GM12878 (cell line): ENCODE measurements around the gene ATN1. TPM values are rescaled to one million over a fixed set of nuclear protein-coding genes. Genes with fewer than 3 reads are reported as not detected.
A peak's percentile ranks its signal among the peaks of the same experiment; 100 is the strongest.

ENCODE experiments used
- ATAC-seq: fragments of 200-7000 bp; cut with Tn5 transposase; 3 replicates; pipeline ENCODE4 v1.9.1; 2020; ENCODE audit warnings: mild to moderate bottlenecking, moderate library complexity
- BruUV-seq: library from RNA; stranded (reverse); fragments of 400-500 nt; replicated peaks from 2 replicates; lab custom pipeline; 2021; lab: Mats Ljungman, UMichigan
- CTCF ChIA-PET: fragments of 300-600 bp; sonication (Branson Sonifier 250); formaldehyde crosslinking; extraction: SDS; loops from one replicate; lab custom pipeline; 2021; ENCODE audit warnings: inconsistent platforms; lab: Yijun Ruan, JAX
- POLR2A ChIA-PET: fragments of 350-600 bp; formaldehyde crosslinking; extraction: SDS; loops from one replicate; lab custom pipeline; 2021; ENCODE audit warnings: inconsistent platforms; lab: Charles Lee
- RAD21 ChIA-PET: fragments of 300-600 bp; sonication (Branson Sonifier 250); formaldehyde crosslinking; loops from one replicate; lab custom pipeline; 2023; ENCODE audit warnings: antibody characterized with exemption; ENCODE audit not compliant: unreplicated experiment; lab: Charles Lee
- SMC1A ChIA-PET: fragments of 300-600 bp; sonication (Branson Sonifier 250); formaldehyde crosslinking; loops from one replicate; lab custom pipeline; 2023; ENCODE audit not compliant: unreplicated experiment, uncharacterized antibody; lab: Charles Lee
- DNase-seq: peaks from one replicate; pipeline ENCODE4 v3.0.0-alpha.2; 2011; ENCODE audit warnings: low read depth, low spot score
- FAIRE-seq: peaks from 3 replicates; lab custom pipeline; 2011; peaks lifted over from hg19 to GRCh38; lab: Jason Lieb, UNC
- H2AFZ ChIP-seq: 2 replicates; pipeline ENCODE4 v1.6.0; 2011; ENCODE audit warnings: low read depth, low read length, control low read depth; ENCODE audit not compliant: control insufficient read depth
- H3K27ac ChIP-seq: 2 replicates; pipeline ENCODE4 v1.5.1; 2011; ENCODE audit warnings: control low read depth; ENCODE audit not compliant: control insufficient read depth, insufficient read depth
- H3K27me3 ChIP-seq, 2 experiments: replicated peaks in 1 of 2; 2 replicates each; pipeline versions ENCODE4 v1.6.0 to v1.6.1; 2011; ENCODE audit warnings: low read length in 1 of 2; ENCODE audit not compliant: control insufficient read depth in 2 of 2, insufficient read depth in 2 of 2
- H3K36me3 ChIP-seq, 2 experiments: 2 replicates each; pipeline ENCODE4 v1.5.1; 2011; ENCODE audit warnings: low read length in 1 of 2; ENCODE audit not compliant: control insufficient read depth in 2 of 2, insufficient read depth in 2 of 2
- H3K4me1 ChIP-seq: 2 replicates; pipeline ENCODE4 v1.6.1; 2011; ENCODE audit warnings: mild to moderate bottlenecking, low read length, moderate library complexity, mixed read lengths; ENCODE audit not compliant: control insufficient read depth, insufficient read depth
- H3K4me2 ChIP-seq: 2 replicates; pipeline ENCODE4 v1.6.0; 2011; ENCODE audit warnings: control low read depth; ENCODE audit not compliant: control insufficient read depth, insufficient read depth
- H3K4me3 ChIP-seq: fragments of 200-600 bp; sonication (generic); 2 replicates; pipeline ENCODE4 v1.5.1; 2016
- H3K79me2 ChIP-seq: 2 replicates; pipeline ENCODE4 v1.6.0; 2011; ENCODE audit warnings: low read length; ENCODE audit not compliant: control insufficient read depth, insufficient read depth
- H3K9ac ChIP-seq: 2 replicates; pipeline ENCODE4 v1.8.0; 2011; ENCODE audit warnings: low read length, control low read depth, mixed read lengths; ENCODE audit not compliant: control insufficient read depth, insufficient read depth
- H3K9me3 ChIP-seq: replicated peaks from 3 replicates; pipeline ENCODE4 v1.5.1; 2011; ENCODE audit warnings: mild to moderate bottlenecking, low read length; ENCODE audit not compliant: control insufficient read depth, insufficient read depth
- H4K20me1 ChIP-seq: 2 replicates; pipeline ENCODE4 v1.6.0; 2011; ENCODE audit not compliant: control insufficient read depth, insufficient read depth
- BHLHE40 ChIP-seq, 2 experiments: fragments of 450-650 bp in 1 of 2; IDR thresholded peaks; 2 replicates each; pipeline ENCODE4 v1.6.1; 2011 to 2017; ENCODE audit warnings: low read depth in 2 of 2, borderline replicate concordance in 1 of 2, improper control_type of control experiment in 1 of 2, low read length in 1 of 2, mild to moderate bottlenecking in 1 of 2
- CHD1 ChIP-seq: IDR thresholded peaks from 2 replicates; pipeline ENCODE4 v1.6.1; 2012; ENCODE audit warnings: low read depth, low read length, improper control_type of control experiment
- MEF2B ChIP-seq: fragments of 450-650 bp; IDR thresholded peaks from 2 replicates; pipeline ENCODE4 v1.6.1; 2018; ENCODE audit warnings: mild to moderate bottlenecking, moderate library complexity; ENCODE audit not compliant: partially characterized antibody, poor library complexity, severe bottlenecking
- NBN ChIP-seq: fragments of 450-650 bp; IDR thresholded peaks from 2 replicates; pipeline ENCODE4 v1.6.1; 2016
- NFXL1 ChIP-seq: fragments of 450-650 bp; IDR thresholded peaks from 2 replicates; pipeline ENCODE4 v1.6.1; 2017; ENCODE audit warnings: antibody characterized with exemption, mild to moderate bottlenecking, borderline replicate concordance
- POLR2A ChIP-seq: IDR thresholded peaks from 2 replicates; pipeline ENCODE4 v1.6.1; 2011; ENCODE audit warnings: low read depth, mild to moderate bottlenecking, low read length
- RELA ChIP-seq: fragments of 450-650 bp; IDR thresholded peaks from 2 replicates; pipeline ENCODE4 v1.8.0; 2014; ENCODE audit warnings: borderline replicate concordance; ENCODE audit not compliant: partially characterized antibody
- SMAD1 ChIP-seq: fragments of 450-650 bp; IDR thresholded peaks from 2 replicates; pipeline ENCODE4 v1.6.1; 2018; ENCODE audit warnings: mild to moderate bottlenecking, low read depth; ENCODE audit not compliant: partially characterized antibody
- TBL1XR1 ChIP-seq: IDR thresholded peaks from 2 replicates; pipeline ENCODE4 v1.6.1; 2012; ENCODE audit warnings: low read depth, low read length, improper control_type of control experiment
- WRNIP1 ChIP-seq: IDR thresholded peaks from 2 replicates; pipeline ENCODE4 v1.6.1; 2011; ENCODE audit warnings: low read depth, low read length, improper control_type of control experiment, borderline replicate concordance
- WGBS: methylation state at CpG from one replicate; pipeline ENCODE4 v1.1.6; 2016; ENCODE audit warnings: low lambda C conversion rate; ENCODE audit not compliant: insufficient replicate concordance, insufficient coverage; ENCODE audit errors: missing lambda C conversion rate; 5-methylcytosine and 5-hydroxymethylcytosine counted together
- in situ Hi-C: fragments of 300-500 bp; cut with MboI; formaldehyde crosslinking; loops from 9 replicates; pipeline ENCODE4 v1.14.3; 2018; ENCODE audit warnings: mixed read lengths
- intact Hi-C: fragments of 100-400 bp; cut with micrococcal nuclease; formaldehyde crosslinking; loops from one replicate; pipeline ENCODE4 v1.14.2; 2022; ENCODE audit not compliant: unreplicated experiment
- polyA plus RNA-seq, 11 experiments: library from polyadenylated mRNA; depleted of rRNA in 4 of 11; unstranded in 6 of 11; stranded (reverse) in 5 of 11; fragments of >200 nt; fragmentation: Nextera tagmentation in 4 of 11; fragmentation: Illumina TruSeq in 1 of 11; extraction: Ambion mirVana in 4 of 11; extraction: Trizol in 1 of 11; gene quantifications; 1 replicate in 1 of 11; 2 replicates in 10 of 11; pipeline versions ENCODE4 v1.2.1 to v1.2.3, GENCODE V29; 2011 to 2016; ENCODE audit warnings: inconsistent platforms in 2 of 11, missing spikeins in 2 of 11, low read depth in 1 of 11
- total RNA-seq, 4 experiments: library from RNA; depleted of rRNA in 3 of 4; stranded (reverse); fragments of >200 nt in 3 of 4; fragmentation: Illumina TruSeq in 1 of 4; extraction: Trizol in 1 of 4; gene quantifications; 2 replicates each; pipeline versions ENCODE4 v1.2.1 to v1.2.3, GENCODE V29; 2013 to 2021
- TF ChIP-seq, protein P1 (sequence below): fragments of 450-650 bp; IDR thresholded peaks from 2 replicates; pipeline ENCODE4 v1.6.1; 2017; ENCODE audit warnings: borderline replicate concordance
- TF ChIP-seq, protein P2 (sequence below): IDR thresholded peaks from 2 replicates; pipeline ENCODE4 v1.6.1; 2012; ENCODE audit warnings: low read depth, low read length, improper control_type of control experiment
- TF ChIP-seq, protein P3 (sequence below): fragments of 450-650 bp; IDR thresholded peaks from 2 replicates; pipeline ENCODE4 v1.6.1; 2018; ENCODE audit warnings: borderline replicate concordance, mild to moderate bottlenecking; ENCODE audit not compliant: partially characterized antibody

ATN1 gene
- total and polyA plus RNA-seq, 10 of the 15 experiments (the other 5 are each of a cell fraction or from before 2014, with no cell fraction given), result 0.08 to 44.5 (median 5.0) TPM

DNA sequence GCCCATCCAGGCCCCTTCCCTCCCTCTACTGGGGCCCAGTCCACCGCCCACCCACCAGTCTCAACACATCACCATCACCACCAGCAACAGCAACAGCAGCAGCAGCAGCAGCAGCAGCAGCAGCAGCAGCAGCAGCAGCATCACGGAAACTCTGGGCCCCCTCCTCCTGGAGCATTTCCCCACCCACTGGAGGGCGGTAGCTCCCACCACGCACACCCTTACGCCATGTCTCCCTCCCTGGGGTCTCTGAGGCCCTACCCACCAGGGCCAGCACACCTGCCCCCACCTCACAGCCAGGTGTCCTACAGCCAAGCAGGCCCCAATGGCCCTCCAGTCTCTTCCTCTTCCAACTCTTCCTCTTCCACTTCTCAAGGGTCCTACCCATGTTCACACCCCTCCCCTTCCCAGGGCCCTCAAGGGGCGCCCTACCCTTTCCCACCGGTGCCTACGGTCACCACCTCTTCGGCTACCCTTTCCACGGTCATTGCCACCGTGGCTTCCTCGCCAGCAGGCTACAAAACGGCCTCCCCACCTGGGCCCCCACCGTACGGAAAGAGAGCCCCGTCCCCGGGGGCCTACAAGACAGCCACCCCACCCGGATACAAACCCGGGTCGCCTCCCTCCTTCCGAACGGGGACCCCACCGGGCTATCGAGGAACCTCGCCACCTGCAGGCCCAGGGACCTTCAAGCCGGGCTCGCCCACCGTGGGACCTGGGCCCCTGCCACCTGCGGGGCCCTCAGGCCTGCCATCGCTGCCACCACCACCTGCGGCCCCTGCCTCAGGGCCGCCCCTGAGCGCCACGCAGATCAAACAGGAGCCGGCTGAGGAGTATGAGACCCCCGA is 9.1 kb downstream of the ATN1 start (continued):
- TF ChIP-seq MEF2B, result peak; percentile 22
- TF ChIP-seq POLR2A, result peak; percentile 75
- TF ChIP-seq, protein P1, sequence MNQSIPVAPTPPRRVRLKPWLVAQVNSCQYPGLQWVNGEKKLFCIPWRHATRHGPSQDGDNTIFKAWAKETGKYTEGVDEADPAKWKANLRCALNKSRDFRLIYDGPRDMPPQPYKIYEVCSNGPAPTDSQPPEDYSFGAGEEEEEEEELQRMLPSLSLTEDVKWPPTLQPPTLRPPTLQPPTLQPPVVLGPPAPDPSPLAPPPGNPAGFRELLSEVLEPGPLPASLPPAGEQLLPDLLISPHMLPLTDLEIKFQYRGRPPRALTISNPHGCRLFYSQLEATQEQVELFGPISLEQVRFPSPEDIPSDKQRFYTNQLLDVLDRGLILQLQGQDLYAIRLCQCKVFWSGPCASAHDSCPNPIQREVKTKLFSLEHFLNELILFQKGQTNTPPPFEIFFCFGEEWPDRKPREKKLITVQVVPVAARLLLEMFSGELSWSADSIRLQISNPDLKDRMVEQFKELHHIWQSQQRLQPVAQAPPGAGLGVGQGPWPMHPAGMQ, result no peak
- TF ChIP-seq NFXL1, result no peak
- TF ChIP-seq WRNIP1, result no peak

DNA sequence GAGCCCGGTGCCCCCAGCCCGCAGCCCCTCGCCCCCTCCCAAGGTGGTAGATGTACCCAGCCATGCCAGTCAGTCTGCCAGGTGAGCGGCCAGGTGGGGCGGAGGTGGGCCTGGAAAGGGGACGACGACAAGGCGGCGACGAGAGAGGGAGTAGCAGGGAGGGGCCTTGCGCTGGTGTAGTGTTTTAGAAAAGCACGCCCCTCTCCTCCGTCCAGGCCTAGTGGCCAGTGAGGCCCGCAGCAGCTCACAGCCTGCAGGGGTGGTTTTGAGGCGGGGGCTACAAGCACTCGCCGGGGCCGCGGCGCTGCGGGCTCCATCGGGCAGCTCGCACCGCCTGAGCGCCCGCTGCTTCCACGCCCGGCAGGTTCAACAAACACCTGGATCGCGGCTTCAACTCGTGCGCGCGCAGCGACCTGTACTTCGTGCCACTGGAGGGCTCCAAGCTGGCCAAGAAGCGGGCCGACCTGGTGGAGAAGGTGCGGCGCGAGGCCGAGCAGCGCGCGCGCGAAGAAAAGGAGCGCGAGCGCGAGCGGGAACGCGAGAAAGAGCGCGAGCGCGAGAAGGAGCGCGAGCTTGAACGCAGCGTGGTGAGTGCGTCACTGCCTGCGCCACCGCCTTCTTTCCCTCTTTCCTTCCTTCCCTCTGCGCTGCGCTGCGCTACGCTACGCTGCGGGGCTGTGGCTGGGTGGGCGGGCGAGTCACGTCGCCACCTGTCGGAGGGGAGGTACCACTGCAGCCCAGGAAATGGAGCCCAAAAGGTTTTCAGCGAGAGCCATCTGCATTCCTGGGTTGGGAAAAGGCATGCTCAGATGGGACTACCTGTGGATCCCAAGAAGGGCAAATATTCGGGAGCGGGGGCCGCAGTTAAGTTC is 10.0 kb downstream of the ATN1 start:
- Histone ChIP-seq H3K79me2 (peaks cover 24% of the 10 kb centered on the region), H3K9ac (peak overlapping the region; percentile 96), H2AFZ (peak overlapping the region; percentile 56), H4K20me1 (no peaks in the 10 kb centered on the region), H3K9me3 (no peaks in the 10 kb centered on the region), H3K36me3 (peaks cover 5 to 6% of the 10 kb centered on the region in 2 experiments; a peak in 3 of 4 replicates), H3K27ac (peak overlapping the region; percentile 92), H3K4me3 (peak overlapping the region; percentile 86), H3K4me1 (peaks cover 11% of the 10 kb centered on the region; the same call in 1 of the 2 replicates), H3K27me3 (no peaks in the 10 kb centered on the region), H3K4me2 (peak overlapping the region; percentile 95)
- intact Hi-C loops (loop anchor here (2.0 kb wide), 1 partner anchor 13 kb away; no protein-coding TSS in a partner anchor), in situ Hi-C loops (no loop called here)
- ChIA-PET RAD21 (interaction anchor here (0.8 to 1.7 kb wide), 9 partner anchors 12 to 68 kb away, joined by 3 to 8 read pairs (median 3); partner anchors contain the start of gene SPSB2), CTCF (interaction anchor here (0.7 to 8.6 kb wide), 23 partner anchors 9 to 248 kb away, joined by 3 to 111 read pairs (median 4); partner anchors contain the start of genes C1RL, CDCA3, LPCAT3 and LRRC23), SMC1A (interaction anchor here (0.9 to 1.6 kb wide), 6 partner anchors 9 to 70 kb away, joined by 3 to 12 read pairs (median 4); partner anchors contain the start of gene TPI1), POLR2A (interaction anchor here (0.9 to 17.8 kb wide), 15 partner anchors 9 to 86 kb away, joined by 3 to 524 read pairs (median 6); partner anchors contain the start of genes ATN1, CDCA3, EMG1 and LPCAT3)
- ATAC-seq, result peak; percentile 96
- BruUV-seq, result TSS peak; percentile 92
- WGBS, result under 1% methylated on average over 61 of the region's 80 CpGs
- peak; percentile 99 for FAIRE-seq
- peak; percentile 90 for DNase-seq
- TF ChIP-seq NBN (peak; percentile 96), CHD1 (no peak), RELA (peak; percentile 19), BHLHE40 (IDR thresholded peaks at IDR 0.05; ENCODE audit: borderline replicate concordance in 1 of 2, low read depth in 2 of 2, low read length in 1 of 2) (peak; percentile 51 to 52; a peak in 2 of 4 replicates), NFXL1 (no peak), TBL1XR1 (0 out of 2 replicates have a peak, but pooled peaks have one; percentile 40), SMAD1 (no peak)
- TF ChIP-seq, protein P2, sequence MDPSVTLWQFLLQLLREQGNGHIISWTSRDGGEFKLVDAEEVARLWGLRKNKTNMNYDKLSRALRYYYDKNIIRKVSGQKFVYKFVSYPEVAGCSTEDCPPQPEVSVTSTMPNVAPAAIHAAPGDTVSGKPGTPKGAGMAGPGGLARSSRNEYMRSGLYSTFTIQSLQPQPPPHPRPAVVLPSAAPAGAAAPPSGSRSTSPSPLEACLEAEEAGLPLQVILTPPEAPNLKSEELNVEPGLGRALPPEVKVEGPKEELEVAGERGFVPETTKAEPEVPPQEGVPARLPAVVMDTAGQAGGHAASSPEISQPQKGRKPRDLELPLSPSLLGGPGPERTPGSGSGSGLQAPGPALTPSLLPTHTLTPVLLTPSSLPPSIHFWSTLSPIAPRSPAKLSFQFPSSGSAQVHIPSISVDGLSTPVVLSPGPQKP, result no peak
- TF ChIP-seq, protein P3, sequence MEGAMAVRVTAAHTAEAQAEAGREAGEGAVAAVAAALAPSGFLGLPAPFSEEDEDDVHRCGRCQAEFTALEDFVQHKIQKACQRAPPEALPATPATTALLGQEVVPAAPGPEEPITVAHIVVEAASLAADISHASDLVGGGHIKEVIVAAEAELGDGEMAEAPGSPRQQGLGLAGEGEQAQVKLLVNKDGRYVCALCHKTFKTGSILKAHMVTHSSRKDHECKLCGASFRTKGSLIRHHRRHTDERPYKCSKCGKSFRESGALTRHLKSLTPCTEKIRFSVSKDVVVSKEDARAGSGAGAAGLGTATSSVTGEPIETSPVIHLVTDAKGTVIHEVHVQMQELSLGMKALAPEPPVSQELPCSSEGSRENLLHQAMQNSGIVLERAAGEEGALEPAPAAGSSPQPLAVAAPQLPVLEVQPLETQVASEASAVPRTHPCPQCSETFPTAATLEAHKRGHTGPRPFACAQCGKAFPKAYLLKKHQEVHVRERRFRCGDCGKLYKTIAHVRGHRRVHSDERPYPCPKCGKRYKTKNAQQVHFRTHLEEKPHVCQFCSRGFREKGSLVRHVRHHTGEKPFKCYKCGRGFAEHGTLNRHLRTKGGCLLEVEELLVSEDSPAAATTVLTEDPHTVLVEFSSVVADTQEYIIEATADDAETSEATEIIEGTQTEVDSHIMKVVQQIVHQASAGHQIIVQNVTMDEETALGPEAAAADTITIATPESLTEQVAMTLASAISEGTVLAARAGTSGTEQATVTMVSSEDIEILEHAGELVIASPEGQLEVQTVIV, result no peak
